Measurements from ENCODE around the gene MAP7D2. TPM values are rescaled to one million over a fixed set of nuclear protein-coding genes. Genes with fewer than 3 reads are reported as not detected.

Gene MAP7D2
- total and polyA plus RNA-seq, 9 of the 15 experiments (the other 6 are each of a cell fraction or from before 2014, with no cell fraction given), result 0.01 to 0.04 (median 0.03) TPM; not detected in 4

GRCh38 chrX:20091499-20091898 lies 25.2 kb downstream of the MAP7D2 start:
- ChIA-PET POLR2A (no interaction called here), CTCF (ENCODE audit: low intra/inter-chr PET ratio) (no interaction called here)
- FAIRE-seq (no peak), DNase-seq (ENCODE audit: extremely low read depth in 1 of 4, low spot score in 3 of 4) (no peak), ATAC-seq (no peak)
- Histone ChIP-seq H3K27me3 (ENCODE audit: control insufficient read depth in 2 of 2, insufficient read depth in 2 of 2, low read length in 2 of 2) (0 out of 5 replicates have a peak, but pooled peaks cover 0 to 4% of the 10 kb centered on the region in 2 experiments), H3K4me2 (ENCODE audit: insufficient read depth, low read length) (no peak overlapping the region), H3K9me3 (replicated peaks; ENCODE audit: control insufficient read depth, insufficient read depth, low read depth, low read length) (no peaks in the 10 kb centered on the region), H4K20me1 (replicated peaks; ENCODE audit: control insufficient read depth, insufficient read depth, low read length) (no peaks in the 10 kb centered on the region), H3K27ac (ENCODE audit: extremely low read depth, low read depth, low read length) (no peak overlapping the region), H3K9me1 (ENCODE audit: control insufficient read depth, insufficient read depth, low read length) (no peaks in the 10 kb centered on the region), H3K79me2 (ENCODE audit: control insufficient read depth, insufficient read depth, low read length) (no peaks in the 10 kb centered on the region), H2AFZ (ENCODE audit: low read depth, low read length) (no peak overlapping the region), H3K36me3 (ENCODE audit: control insufficient read depth, insufficient read depth, low read length) (no peaks in the 10 kb centered on the region), H3K4me3 (no peak overlapping the region), H3K4me1 (replicated peaks in 1 of 2; ENCODE audit: control insufficient read depth in 2 of 2, insufficient read depth in 2 of 2, low read length in 2 of 2) (no peaks in the 10 kb centered on the region), H3K9ac (ENCODE audit: insufficient read depth in 1 of 2, low read depth in 2 of 2, low read length in 2 of 2) (no peak overlapping the region)
- no TSS peak for BruUV-seq (replicated peaks)
- intact Hi-C loops (cut with micrococcal nuclease) (no loop called here), in situ Hi-C loops (cut with MboI) (no loop called here)
- 3% methylated on average over 3 of the region's 3 CpGs for WGBS (ENCODE audit: insufficient coverage, low coverage, missing lambda C conversion rate)
- TF ChIP-seq PKNOX1 (IDR thresholded peaks at IDR 0.05) (no peak), IRF9 (tag; IDR thresholded peaks at IDR 0.05) (no peak), XRCC3 (IDR thresholded peaks at IDR 0.05) (no peak), EWSR1 (IDR thresholded peaks at IDR 0.05; ENCODE audit: borderline replicate concordance, low read depth, partially characterized antibody) (no peak), SMC3 (conservative IDR thresholded peaks at IDR 0.05; ENCODE audit: insufficient read depth, low read depth, low read length) (no peak), RBM15 (IDR thresholded peaks at IDR 0.05; ENCODE audit: insufficient read depth, low read length) (no peak), MGA (IDR thresholded peaks at IDR 0.05) (no peak)
